GM21528 (cell line): ENCODE data around the gene KLHDC3.

Source experiments
- ATAC-seq: cut with Tn5 transposase; IDR thresholded peaks from one replicate; pipeline ENCODE4 v1.9.1; 2021; ENCODE audit warnings: mild to moderate bottlenecking, moderate library complexity; ENCODE audit not compliant: unreplicated experiment, low FRiP score

KLHDC3 gene

DNA sequence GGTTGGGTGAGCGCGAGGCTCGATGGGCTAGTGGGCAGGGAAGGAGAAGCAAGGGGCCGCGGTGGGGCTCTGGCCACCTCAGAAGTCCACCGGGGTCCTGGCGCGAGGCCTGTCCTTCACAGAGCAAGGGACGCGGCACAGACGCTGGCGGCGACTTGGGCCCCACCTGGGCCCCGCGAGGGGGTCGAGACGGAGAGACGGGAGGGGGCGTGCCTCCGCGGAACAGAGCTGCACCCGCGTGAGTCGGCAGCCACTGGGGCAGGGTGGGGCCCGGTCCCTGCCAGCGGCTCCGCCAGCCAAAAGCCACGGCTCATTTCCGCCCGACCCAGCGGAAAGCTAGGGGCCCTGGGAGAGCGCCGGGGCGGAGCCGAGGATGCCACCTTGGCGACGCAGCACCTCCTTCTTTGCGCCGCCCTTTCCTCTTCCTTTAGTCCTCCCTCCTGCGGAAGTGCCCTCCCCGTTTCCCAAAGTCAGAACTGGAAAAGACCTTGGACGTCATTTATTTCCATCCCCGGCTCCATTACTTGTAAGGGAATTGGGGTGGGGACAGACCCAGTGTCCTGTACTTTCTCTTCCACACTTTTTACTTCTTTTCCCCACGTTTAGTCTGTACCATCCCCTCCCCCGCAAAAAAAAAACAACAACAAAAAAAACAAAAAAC lies 39.6 kb downstream of the KLHDC3 start, which contains the start of gene CUL7:
Gene CUL7 (minus strand): TSS at position 307 of the 661 bp plus-strand sequence. CDS start 1,063 bp downstream, outside the sequence.
- peak; percentile 71 for ATAC-seq

DNA sequence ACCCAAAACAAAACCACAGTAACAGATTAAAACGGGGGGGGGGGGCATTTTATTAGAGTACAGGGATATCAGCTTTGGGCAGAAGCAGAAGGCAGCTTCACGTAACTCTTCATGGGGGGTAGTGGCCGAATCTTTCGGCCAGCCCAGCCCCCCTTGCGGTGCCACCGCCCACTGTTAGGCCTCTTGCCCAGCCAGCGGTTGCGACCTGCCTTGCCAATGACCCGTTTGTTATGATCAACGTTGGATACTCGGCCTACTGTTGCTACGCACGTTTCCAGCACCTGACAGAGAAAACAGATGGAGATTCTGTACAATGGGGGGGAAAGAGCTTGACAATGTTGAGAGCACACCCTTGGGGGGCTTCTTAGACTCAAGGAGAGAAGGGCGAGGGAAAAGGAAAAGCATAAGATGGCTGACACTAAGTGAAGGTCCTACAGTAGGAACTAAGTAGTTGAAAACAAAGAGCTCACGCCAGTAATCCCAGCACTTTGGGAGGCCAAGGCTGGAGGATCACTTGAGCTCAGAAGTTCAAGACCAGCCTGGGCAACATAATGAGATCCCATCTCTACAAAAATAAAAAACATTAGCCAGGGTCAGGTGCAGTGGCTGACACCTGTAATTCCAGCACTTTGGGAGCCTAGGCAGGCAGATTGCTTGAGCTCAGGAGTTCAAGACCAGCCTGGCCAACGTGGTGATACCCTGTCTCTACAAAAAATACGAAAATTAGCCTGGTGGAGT lies 40.3 kb downstream of the KLHDC3 start:
- ATAC-seq: no peak

DNA sequence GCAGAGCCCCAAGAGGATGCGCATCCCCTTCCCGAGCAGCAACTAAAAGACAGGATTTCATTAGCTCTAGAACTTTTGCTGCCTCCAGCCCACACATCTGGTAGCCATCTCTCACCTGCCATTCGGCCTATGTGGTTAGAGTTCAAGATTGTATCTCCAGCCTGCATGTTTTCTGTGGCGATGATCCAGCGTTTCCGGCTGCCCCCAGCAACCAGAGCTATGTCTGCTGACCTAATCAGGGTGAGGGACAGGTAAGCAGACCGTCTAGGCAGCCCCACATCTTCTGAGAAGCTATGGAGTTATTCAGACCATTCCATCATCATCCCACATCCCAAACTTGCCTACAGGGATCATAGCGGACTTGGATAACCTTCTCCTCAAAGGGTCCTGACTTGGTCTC lies 41.9 kb downstream of the KLHDC3 start:
- ATAC-seq: no peak

DNA sequence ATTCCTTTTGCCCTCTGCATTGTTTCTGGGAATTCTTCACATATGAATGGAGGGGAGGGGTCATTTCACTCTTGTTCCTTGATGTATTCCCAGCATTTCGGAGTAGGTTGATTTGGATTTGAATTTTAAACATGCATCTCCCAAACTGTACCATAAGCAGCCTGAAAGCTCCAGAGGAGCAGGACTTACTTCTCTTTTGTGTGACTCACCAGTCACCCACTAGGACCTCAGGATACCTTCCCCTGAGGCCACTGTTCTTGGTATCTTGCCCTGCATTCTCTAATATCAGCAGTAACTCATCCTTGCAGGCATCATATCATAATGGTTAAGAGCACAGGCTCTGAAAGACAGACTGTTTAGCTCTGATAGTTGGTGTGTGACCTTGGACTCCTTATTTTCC lies 44.5 kb downstream of the KLHDC3 start:
- ATAC-seq: no peak

DNA sequence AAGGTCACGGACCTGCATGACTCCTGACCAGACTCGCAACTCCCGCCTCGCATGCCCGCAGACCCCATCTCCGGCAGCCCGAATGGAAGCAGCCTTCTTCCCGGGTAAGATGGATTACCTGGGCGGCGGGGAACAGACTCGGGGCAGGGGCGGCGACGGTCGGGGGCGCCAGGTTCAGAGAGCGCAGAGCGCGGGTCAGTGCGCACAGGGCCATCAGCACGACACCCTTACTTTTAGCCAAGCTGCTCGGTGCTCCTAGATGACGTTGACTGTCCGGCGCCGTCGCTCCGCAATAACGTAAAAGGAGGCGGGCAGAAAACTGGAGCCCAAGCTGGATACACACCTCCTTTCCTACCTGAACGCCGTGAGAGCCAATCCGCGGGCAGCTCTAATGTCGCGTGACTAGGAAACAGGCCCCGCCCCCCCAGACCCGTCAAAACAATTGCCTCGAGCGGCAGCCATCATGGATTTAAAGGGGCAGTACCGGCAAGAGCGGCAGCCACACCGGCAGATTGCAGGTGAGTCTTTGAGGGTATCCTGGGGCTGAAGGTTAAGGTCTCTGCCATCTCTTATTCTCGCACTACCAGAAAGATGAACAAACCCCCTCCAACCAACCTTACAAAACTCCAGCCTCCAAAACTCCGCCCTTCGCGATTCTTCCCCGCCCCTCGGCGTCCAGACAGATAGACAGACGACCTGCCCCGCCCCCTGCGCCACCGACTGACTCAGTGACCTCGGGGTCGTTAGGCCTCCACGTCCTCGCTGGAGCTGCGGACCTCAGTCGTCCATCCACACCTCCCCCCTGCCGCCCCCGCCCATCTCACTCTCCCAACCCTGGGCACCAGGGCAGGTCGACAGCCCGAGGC lies 45.4 kb downstream of the KLHDC3 start, which contains the start of the genes KLC4 and MRPL2:
Gene KLC4 (plus strand): TSS at position 464 of the 866 bp plus-strand sequence. CDS start 1,705 bp downstream, outside the sequence.
Gene MRPL2 (minus strand): TSS at position 267 of the 866 bp plus-strand sequence. CDS start 53 bp downstream, at position 214.
- ATAC-seq: peak; percentile 73

DNA sequence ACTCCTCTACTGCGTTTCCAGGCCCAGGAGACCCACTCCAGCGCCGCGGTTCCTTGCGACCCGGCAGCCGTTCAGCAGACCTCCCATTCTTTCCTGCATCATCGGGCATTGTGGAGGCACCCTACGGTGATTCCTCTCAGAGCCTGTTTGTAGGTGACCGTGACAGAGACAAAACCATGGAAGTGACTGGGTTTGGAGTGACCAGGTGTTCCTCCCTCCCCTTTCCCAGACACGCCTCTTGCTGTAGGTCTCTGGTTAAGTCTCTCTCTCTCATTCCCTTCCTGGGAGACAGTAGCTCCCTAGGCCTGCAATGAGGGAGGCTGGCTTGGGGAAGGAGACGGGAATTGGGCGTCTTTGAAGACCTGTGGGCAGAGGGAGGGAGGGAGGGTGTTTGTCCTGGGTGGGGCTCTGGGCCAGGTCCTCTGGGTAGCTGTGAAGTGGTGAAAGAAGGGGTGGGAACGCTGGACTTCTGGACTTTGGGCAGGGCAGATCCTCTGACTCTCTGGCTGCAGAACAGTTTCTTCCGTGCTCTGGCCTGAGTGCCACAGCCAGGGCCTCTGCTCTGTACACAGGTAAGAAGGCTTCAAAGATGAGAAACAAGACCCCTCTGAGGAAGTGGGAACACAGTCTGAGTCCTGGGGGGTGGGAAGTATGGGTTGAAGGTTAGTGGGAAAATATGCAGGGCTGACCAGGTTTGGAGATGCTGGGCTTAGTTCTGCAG lies 46.1 kb downstream of the KLHDC3 start:
- ATAC-seq: no peak

DNA sequence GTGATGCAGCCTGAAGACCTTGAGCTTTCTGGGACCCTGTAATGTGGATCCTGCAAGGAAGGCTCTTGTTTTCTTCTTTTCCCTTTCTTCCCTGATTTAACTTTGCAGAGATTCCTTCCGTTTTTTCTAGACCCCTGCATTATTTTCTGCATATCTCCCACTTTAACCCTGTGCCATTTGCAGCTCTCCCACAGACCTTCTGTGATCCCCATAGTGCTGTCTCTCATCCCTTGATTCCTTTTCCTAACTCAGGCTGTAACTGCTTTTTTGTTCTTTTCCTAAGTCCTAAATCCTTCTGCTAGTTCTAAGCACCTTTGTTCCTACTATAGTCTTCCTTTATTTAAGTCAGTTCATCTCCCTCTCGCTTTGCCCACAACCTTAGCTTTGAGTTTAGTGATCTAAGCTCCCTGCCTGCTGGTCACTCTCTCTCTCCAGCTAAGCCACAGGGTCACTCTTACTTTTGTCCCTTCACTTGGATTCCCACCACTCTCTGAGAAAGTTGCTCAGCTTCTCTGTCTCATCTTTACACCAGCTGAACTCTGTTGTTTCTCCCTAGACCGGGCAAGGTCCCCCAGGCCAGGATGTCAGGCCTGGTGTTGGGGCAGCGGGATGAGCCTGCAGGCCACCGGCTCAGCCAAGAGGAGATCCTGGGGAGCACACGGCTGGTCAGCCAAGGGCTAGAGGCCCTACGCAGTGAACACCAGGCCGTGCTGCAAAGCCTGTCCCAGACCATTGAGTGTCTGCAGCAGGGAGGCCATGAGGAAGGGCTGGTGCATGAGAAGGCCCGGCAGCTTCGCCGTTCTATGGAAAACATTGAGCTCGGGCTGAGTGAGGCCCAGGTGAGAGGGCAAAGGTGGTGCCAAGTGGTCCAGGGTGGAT lies 46.9 kb downstream of the KLHDC3 start:
- ATAC-seq: no peak

DNA sequence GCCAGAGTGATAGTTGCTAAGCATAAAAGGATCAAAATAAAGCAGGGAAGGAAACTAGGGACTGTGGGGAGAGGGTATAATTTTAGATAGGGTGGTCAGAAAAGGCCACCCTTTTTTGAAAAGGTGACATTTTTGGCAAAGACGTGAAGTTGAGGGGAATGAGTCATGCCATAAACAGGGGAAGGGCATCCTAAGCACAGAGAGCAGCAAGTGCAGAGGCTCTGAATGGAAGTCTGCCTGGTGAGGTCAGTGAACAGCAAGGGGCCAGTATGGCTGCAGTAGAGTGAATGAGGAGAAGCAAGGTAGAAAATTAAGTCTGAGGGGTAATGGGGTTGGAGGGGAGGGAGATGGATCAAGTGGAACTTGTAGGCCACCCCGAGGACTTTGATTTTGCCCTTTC lies 47.8 kb downstream of the KLHDC3 start:
- ATAC-seq: no peak

DNA sequence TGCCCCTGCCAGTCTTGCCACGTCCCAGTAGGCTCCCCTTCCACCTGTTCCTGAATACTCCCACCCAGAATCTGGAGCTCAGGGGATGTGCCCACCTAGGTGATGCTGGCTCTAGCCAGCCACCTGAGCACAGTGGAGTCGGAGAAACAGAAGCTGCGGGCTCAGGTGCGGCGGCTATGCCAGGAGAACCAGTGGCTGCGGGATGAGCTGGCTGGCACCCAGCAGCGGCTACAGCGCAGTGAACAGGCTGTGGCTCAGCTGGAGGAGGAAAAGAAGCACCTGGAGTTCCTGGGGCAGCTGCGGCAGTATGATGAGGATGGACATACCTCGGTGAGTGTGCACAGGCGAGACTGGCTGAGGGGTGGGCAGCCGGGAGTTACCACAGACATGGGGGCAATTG lies 48.8 kb downstream of the KLHDC3 start:
- ATAC-seq: no peak

DNA sequence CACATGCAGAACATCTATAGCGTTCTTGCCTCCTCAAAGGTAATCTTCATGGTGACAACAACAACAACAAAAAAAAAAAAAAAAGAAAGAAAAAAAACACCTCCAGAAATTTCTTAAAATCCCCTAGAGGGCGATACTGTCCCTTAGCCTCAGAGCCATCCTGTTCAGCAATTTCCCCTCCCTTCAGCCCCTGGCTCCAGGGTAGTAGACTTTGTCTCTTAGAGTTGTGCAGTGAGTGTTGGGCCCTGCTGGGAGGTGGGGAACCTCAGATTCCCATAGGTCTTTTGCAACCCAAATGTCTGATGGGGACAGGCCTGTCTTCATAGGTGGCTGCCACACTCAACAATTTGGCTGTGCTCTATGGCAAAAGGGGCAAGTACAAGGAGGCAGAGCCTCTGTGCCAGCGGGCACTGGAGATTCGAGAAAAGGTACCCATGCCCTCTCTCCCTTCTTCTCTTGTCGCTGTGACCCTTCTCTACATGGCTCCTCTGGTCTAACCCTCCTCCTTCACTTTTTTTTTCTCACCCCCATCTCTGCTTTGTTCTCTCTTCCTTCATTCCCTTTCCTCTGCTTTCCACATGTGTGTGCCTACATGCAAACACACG lies 56.1 kb downstream of the KLHDC3 start:
- ATAC-seq: no peak
